SU-DHL-6 (cell line): ENCODE measurements around the gene P2RY6.
"Not testable (repeated sequence)": the region's sequence is repeated elsewhere in the genome, so short reads cannot be mapped to it uniquely, and the experiment has no call there.

Experiments
- EZH2phosphoT487 ChIP-seq: fragments of 200-600 bp; sonication (generic), shearing (Covaris generic); conservative IDR thresholded peaks from 2 replicates; pipeline ENCODE4 v1.6.1; 2018; ENCODE audit warnings: mild to moderate bottlenecking, antibody characterized with exemption, low read length, moderate library complexity, mixed read lengths
- TF ChIP-seq, protein P1 (sequence below): fragments of 200-600 bp; sonication (generic); IDR thresholded peaks from one replicate; pipeline ENCODE4 v1.5.1; 2017; ENCODE audit warnings: antibody characterized with exemption, mild to moderate bottlenecking, low read length, moderate library complexity; ENCODE audit not compliant: insufficient read depth, poor library complexity, severe bottlenecking

DNA sequence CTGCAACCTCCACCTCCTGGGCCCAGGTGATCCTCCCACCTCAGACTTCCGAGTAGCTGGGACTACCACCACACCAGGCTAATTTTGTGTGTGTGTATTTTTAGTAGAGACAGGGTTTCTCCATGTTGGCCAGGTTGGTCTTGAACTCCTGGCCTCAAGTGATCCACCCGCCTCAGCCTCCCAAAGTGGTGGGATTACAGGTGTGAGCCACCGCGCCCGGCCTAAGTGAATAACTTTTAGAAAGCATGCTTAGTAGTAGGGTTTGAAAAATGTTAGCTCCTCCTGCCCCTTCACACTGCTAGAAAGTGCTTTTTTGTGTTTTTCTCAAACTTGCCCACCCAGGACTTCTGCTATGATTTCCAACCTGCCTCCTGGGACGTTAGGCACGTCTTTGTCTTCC is 39.7 kb upstream of the P2RY6 start:
- TF ChIP-seq, protein P1, sequence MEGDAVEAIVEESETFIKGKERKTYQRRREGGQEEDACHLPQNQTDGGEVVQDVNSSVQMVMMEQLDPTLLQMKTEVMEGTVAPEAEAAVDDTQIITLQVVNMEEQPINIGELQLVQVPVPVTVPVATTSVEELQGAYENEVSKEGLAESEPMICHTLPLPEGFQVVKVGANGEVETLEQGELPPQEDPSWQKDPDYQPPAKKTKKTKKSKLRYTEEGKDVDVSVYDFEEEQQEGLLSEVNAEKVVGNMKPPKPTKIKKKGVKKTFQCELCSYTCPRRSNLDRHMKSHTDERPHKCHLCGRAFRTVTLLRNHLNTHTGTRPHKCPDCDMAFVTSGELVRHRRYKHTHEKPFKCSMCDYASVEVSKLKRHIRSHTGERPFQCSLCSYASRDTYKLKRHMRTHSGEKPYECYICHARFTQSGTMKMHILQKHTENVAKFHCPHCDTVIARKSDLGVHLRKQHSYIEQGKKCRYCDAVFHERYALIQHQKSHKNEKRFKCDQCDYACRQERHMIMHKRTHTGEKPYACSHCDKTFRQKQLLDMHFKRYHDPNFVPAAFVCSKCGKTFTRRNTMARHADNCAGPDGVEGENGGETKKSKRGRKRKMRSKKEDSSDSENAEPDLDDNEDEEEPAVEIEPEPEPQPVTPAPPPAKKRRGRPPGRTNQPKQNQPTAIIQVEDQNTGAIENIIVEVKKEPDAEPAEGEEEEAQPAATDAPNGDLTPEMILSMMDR, result not testable (repeated sequence)
- not testable (repeated sequence) for TF ChIP-seq EZH2phosphoT487
